PC-3 (cell line): ENCODE data around the gene TLN1.

Experiments used
- EZH2 ChIP-seq: fragments of 300-600 bp; sonication (generic); IDR thresholded peaks from one replicate; pipeline ENCODE4 v1.6.1; 2017; ENCODE audit warnings: antibody characterized with exemption, mild to moderate bottlenecking, low read length; ENCODE audit not compliant: unreplicated experiment
- EZH2phosphoT487 ChIP-seq: fragments of 300-600 bp; sonication (generic); IDR thresholded peaks from 2 replicates; pipeline ENCODE4 v1.6.1; 2018; ENCODE audit warnings: mild to moderate bottlenecking, antibody characterized with exemption, low read length, borderline replicate concordance
- TF ChIP-seq, protein P1 (sequence below): fragments of 300-600 bp; sonication (generic); conservative IDR thresholded peaks from 2 replicates; pipeline ENCODE4 v1.5.1; 2017; ENCODE audit warnings: antibody characterized with exemption, low read depth, mild to moderate bottlenecking, low read length

GRCh38 chr9:35754264-35754663, 22.3 kb upstream of the TLN1 start, which contains the start of gene MSMP:
- no peak for TF ChIP-seq EZH2
- TF ChIP-seq, protein P1, sequence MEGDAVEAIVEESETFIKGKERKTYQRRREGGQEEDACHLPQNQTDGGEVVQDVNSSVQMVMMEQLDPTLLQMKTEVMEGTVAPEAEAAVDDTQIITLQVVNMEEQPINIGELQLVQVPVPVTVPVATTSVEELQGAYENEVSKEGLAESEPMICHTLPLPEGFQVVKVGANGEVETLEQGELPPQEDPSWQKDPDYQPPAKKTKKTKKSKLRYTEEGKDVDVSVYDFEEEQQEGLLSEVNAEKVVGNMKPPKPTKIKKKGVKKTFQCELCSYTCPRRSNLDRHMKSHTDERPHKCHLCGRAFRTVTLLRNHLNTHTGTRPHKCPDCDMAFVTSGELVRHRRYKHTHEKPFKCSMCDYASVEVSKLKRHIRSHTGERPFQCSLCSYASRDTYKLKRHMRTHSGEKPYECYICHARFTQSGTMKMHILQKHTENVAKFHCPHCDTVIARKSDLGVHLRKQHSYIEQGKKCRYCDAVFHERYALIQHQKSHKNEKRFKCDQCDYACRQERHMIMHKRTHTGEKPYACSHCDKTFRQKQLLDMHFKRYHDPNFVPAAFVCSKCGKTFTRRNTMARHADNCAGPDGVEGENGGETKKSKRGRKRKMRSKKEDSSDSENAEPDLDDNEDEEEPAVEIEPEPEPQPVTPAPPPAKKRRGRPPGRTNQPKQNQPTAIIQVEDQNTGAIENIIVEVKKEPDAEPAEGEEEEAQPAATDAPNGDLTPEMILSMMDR: no peak
- TF ChIP-seq EZH2phosphoT487: no peak
